ENCODE results near the gene ZNF474.
A peak's percentile ranks its signal among the peaks of the same experiment; 100 is the strongest.

The ZNF474 gene

GRCh38 chr5:122183098-122183787 is 53.9 kb downstream of the ZNF474 start:
- no peak for DNase-seq

- no peak for DNase-seq
These were observed 54.4 kb downstream of the ZNF474 start for GRCh38 chr5:122183788-122184170.

GRCh38 chr5:122184676-122185255 is 55.4 kb downstream of the ZNF474 start:
- no peak for DNase-seq

- DNase-seq = no peak
These were observed 58.1 kb downstream of the ZNF474 start for GRCh38 chr5:122187426-122187825.

GRCh38 chr5:122190156-122190555 is 60.8 kb downstream of the ZNF474 start:
- DNase-seq = no peak

GRCh38 chr5:122192497-122193496 is 63.5 kb downstream of the ZNF474 start:
- DNase-seq = peak; percentile 85

GRCh38 chr5:122195802-122196394 is 66.6 kb downstream of the ZNF474 start:
- peak; percentile 76 for DNase-seq

- no peak for DNase-seq
These were observed 69.8 kb downstream of the ZNF474 start for GRCh38 chr5:122199146-122199545.

- no peak for DNase-seq
These were observed 71.1 kb downstream of the ZNF474 start for GRCh38 chr5:122200450-122200849.

- DNase-seq = no peak
These were observed 71.5 kb downstream of the ZNF474 start for GRCh38 chr5:122200865-122201264.

GRCh38 chr5:122201365-122201764 is 72.0 kb downstream of the ZNF474 start:
- DNase-seq = no peak

GRCh38 chr5:122202952-122203351 is 73.6 kb downstream of the ZNF474 start:
- DNase-seq = no peak
